Stimulated activated CD8-positive, alpha-beta memory T cell treated with anti-CD3 and anti-CD28 coated beads, Interleukin-15, amount 100 ng/mL, for 4 hours (primary cell): ENCODE measurements around the gene EPDR1.

Experiments
- DNase-seq, 2 donors: peaks; one replicate each; pipeline ENCODE4 v3.0.0-alpha.2; 2020; ENCODE audit warnings: low read depth in 2 of 2

EPDR1 gene

DNA sequence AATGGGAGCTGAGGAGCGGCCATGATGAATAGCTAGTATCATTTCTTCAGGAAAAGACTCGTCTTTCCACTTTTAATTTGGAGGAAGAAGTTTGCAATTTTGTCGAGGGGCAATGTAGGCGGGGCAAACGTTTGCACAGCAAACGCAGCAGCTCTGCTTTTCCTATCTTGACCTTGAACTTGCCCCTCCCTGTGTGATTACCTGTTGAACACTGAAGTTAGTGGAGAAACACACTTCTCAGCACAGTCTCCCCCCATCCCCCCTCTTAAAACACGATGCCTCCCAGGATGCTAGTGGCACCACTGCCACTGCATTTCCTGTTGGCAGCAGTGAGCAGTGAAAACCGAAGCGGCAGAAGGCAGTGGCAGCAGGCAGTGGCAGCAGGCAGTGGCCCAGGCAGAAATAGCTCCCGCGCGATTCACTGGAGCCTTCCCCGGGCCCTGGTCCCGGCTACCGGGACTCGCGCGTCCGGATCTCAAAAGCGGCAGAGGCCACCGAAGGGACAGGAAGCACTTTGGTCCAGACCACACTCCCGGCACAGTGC, at the start of gene EPDR1:
Gene EPDR1 (plus strand): TSS at position 336 of the 544 bp plus-strand sequence. CDS start 300 bp downstream, outside the sequence.
- DNase-seq: no peak

DNA sequence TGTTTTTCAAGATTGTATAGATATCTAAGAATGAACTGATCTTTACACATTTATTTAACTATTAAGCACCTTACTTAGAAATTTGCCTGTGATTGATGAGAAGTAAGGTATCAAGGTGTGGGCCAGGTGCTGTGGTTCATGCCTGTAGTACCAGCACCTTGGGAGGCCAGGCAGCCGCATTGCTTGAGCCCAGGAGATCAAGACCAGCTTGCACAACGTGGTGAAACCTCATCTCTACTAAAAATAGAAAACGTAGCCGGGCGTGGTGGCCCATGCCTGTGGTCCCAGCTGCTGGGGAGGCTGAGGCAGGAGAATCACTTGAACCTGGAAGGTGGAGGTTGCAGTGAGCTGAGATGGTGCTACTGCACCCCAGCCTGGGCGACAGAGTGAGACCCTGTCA, 38.4 kb upstream of the EPDR1 start:
- DNase-seq: no peak

DNA sequence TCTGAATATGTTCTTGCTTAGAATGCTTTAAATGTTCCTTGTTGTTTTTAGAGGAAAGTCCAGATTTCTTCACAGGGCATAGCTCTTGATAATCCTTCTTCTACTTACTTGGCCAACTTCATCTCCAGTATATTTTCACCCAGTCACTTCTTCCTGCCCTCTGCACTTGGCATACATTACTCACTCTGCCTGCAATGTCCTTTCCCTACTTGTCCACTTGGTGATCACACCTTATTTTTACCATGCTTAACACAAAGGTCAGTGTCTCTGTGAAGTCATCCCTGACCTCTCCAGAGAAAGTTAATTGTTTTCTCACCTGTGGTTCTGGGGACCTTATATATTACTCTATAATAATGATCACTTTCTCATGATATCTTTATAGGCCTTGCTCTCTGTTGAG, 27.1 kb upstream of the EPDR1 start:
- no peak for DNase-seq

DNA sequence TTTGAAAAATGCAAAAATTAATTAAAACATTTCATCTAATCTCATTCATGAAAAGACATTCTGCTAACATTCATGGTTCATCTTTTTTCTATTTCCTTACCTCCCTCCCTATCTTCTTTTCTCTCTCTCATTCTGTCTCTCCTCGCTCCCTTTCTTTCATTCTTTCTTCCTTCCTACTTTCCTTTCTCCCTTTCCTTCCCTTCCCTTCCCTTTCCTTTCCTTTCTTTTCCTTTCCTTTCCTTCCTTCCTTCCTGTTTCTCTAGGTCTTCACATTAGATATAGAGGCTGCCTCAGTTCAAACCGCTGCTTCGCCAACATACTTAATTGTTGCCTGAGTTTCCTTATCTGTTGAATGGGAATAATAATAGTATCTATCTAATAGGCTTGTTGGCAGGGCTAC, 25.8 kb upstream of the EPDR1 start:
- DNase-seq: no peak

DNA sequence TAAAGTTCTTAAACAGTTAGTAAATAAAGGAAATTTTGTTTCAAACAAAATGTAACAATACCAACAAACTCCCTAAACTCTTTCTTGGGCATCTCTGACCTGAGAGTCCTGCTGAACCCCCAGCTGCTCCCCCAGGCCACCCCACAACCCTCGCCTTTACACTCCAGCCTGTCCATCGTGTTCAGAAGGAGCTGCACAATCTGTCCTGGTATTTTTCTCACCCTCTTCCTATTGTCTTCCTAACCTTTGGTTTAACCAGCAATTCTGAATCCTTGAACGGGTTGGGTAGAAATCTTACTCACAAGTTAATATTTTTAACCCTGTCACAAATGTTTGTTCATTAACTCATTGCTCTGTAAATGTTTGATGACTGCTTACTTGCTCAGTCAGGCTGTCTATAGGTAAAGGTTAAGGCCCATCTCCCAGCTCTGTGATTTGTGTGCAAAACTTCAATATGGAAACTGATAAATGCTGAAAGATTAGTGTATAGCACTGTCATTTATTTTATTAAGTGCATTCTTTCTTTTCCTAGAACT, 20.7 kb upstream of the EPDR1 start:
- DNase-seq: no peak

DNA sequence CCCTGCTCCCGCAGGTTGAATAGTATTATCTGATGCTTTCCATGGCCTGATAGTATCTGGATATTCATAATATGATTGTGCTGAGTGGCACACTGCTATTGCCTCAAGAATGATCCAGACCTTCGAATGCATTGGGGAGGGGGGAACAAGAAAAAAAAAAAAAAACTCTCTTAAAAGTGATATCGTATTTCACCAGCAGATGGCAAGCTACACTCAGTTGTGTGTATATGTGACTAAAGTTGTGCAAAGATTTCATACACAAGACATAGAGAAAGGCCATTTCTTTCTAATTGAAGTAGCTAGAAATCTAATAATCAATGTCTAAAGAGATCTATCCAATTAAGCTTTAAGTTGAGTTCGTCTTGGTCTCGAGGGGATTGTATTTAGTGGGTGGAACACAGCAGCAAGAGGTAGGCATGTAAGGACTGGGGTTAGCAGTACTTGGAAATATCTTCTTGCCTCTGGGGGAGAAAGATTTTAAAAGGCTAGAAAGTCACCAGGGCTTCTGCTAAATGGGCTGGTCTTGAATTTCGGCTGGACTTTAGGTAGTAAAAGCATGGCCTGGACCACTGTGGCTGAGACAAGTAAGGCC, 19.1 kb upstream of the EPDR1 start:
- DNase-seq: no peak

DNA sequence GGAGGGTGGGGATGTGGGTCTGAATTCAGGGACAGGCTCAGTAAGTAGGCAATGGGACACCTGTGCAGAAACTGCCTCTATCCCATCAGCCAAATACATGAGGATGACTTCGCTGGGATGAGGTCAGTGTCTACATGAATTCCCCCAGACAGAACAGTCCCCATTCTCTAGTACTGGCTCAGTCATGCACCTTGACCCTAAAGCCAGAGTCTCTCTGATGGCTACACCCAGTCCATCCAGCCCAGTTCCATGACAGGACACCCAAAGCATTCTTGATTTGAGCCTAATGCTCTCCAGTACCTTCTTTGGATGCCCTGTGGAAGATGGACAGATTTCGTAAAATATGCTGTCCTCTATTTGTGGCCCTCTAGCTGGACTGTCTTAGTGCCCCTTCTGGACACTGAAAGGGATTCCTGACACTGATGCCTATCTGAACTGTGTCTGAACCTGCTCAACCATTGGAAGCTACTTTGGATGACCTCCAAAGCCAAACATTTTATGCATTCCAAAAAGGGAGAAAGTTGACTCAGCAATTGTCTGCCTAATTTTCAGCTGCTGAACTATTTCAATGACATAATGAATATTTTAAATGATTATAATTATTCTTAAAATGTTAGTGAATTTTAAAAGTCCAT, 18.4 kb upstream of the EPDR1 start:
- DNase-seq: no peak

DNA sequence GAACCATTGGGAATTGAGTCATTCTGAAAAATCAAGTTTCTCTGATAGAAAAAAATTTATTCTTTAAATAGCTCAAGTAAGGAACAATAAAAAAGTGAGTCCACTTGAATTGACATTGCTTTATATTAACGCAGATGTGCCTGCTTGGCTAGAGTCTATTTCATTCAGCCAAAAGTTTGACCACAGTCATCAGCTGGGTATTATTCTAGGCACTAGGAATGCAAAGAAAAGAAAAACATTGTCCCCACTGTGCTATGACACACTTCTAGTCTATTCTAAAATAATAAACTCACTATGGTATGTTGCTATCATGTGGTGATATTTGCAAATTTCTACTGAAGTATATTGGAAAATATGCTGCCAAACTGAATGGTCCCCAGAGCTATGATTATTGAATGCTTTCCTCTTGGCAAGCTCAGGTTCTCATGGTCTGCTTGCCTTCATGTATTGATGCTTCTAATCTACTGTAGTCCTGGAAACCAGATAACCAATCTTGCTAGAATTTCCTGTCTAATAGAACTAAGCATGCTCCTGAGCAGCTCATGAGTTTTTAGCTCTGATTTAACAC, 12.1 kb upstream of the EPDR1 start:
- DNase-seq: no peak

DNA sequence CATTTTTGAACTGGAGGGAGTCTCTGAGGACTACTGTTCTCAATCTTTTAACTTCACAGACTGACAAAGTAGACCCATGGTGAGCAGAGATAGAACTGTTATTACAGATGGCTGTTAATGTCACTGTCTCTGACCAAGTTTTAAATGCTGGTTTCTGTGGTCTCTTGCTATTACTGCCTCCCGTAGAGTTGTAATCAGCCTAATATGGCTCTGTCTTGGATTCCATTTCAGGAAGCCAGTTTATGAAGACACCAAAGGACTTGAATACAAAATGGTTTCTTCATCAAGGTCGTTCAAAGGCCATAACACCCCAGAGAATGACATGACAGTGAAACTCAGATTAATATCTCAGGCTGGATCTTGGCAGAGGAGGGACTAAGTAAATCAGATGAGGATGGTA, 7.7 kb upstream of the EPDR1 start:
- no peak for DNase-seq

DNA sequence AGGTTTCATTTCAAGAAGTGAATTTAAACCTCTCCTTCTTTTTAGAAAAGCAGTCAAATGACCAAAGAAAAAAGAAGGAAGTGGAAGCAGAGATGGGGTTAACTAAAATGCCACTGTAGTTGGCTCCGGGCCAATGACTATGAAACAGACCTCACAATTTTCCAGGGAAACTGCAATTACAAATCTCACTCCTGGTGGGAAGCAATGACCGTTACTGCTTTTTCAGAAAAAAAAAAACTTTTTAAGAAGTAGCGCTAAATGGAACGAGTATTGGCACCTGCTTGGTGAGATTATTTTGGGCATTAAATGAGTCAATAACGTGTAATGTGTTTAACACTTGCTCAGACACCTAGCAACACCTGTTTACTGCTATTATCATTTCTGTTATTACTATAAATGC, 5.0 kb upstream of the EPDR1 start:
- DNase-seq: no peak

DNA sequence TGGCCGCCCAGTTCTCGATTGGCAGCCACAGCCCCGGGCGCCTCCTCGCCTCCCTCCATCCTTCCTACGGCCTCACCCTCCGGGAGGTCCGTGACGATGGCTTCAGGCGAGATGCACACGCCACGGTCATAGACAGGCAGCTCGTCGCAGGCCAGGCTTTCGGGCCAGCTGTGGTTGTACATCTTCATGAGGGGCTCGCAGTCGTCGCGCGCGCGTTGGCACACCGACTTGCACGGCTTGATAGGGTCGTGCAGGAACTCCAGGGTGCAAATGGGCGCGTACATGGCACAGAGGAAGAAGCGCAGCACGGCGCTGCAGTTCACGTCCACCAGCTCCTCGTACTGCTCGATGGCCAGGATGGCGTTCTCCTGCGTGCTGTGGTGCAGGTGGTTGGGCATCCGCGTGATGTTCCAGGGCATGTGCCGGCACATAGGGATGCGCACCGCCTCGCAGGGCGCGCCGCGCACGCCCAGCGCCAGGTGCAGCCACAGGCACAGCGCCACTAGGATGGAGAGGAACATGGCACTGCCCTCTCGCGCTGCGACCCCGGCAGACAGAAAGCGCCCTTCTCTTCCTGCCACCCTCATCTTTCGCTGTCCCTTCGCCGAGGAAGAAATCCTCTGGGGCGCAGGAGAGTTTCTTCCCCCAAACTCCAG, 4.3 kb upstream of the EPDR1 start:
- DNase-seq: no peak

DNA sequence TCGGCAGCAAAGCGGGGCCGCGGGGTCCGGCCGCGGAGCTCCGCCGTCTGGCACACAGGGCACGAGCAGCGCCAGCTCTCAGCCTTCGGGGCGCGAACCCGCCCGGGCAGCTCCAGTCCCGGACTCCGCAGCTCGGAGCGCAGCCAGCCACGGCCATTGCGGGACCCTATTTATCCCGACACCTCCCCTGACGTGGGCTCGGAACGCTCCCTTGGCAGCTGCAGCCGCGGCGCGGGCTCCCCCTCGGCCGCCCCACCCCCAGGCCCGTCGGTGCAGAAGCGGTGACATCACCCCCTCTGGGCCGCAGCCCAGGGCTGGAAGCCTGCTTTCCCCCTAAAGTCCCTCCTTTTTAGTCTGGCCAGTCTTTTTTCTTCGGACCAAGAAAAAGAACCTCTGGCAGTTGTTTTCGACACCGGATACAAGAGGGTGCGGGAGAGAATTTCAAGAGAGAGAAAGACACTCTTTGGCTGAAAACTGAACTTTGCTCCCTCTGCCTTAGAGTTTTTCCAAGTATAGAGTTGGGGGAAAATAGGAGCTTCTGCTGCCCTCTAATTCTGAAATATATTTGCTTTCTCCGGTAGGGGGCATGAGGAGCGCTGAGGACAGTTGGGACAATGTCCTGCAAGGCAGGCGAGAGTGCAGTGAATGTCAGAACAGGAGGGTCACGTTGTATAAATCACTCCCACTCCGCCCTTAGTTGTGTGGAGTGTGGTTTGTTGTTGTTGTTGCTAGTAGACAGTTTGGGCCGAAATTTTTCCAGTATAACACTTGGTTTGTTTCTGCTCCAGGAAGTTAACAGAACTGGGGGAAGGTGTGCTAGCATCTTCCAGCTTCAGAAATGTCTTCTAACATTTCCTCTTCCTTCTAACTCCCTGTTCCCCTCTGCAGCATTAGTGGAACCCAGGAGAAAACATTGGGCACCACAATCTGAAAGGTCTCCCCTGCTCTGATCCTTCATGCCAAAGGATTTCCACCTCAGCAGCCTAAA, 3.5 kb upstream of the EPDR1 start, which contains the start of gene SFRP4:
Gene SFRP4 (minus strand): TSS at position 145 of the 988 bp plus-strand sequence. CDS start 280 bp downstream, outside the sequence.
- DNase-seq: no peak

DNA sequence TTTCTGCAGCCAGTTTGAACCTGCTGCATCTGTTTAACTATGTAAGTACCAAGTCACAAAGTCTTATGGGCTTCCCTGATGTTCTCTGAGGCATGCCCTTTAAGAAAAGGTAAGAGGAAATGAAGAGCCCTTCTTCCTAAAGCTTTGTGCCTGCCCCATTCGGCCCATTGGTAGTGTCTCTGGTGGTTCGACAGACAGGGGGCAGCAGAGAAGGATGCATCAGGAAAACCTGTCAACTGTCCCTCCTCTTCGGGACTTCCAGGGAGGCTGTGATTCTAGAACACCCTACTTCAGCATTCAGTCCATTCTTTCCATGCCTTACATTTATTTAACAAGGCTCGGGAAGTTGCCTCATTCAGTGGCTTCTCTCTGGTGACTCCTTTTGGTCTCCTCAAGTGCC, 1.9 kb upstream of the EPDR1 start:
- DNase-seq: no peak

DNA sequence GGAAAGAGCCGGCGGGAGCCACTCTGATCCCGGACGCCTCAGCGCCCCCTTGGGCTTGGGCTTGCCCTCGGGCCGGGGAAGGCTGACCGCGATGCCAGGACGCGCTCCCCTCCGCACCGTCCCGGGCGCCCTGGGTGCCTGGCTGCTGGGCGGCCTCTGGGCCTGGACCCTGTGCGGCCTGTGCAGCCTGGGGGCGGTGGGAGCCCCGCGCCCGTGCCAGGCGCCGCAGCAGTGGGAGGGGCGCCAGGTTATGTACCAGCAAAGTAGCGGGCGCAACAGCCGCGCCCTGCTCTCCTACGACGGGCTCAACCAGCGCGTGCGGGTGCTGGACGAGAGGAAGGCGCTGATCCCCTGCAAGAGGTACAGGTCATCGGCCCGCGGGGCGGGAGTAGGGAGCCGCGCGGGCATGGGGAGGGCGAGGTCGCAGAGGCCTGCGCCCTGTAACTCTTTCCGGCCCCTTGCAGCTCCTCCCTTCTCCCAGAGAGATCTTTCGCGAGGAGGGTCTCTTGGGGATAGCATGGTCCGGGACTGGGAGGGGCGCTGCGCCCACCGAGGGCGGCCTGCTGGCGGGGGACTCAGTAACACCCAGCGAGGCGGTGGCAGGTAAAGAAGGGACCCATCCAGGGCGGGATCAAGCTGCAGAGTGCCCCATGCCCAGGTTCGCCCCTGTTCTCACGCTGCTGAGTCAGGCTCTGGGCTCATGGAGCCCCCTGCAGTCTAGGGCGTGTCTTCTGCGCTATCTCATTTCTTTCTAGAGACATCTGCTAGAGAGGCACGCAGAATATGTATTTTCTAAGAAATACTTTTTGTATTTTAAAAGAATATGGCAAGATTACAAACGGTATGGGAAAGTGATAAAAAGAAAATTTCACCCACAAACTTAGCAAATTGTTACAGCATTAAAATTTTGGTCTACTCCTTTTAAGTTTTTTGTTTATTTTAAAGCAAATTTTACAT, 687 bp downstream of the EPDR1 start:
- DNase-seq: no peak

DNA sequence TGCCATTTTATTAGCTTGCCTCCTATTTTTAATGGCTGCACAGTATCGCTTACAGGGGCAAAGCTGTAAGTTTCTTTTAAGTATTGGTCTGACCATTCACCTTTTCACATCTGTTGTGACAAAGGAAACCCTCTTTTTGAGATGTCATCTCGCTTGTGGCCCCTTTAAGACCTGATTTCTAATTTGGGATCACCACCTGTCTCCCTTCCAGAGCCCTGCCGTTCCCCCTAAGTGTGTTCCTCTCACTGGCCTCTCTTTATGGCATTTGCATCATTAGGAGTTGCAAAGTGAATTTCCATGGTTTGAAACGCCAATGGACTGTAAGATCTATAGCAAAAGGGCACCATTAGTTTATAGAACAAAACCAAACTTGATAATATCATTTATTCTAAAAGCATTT, 1.4 kb downstream of the EPDR1 start:
- DNase-seq: no peak

DNA sequence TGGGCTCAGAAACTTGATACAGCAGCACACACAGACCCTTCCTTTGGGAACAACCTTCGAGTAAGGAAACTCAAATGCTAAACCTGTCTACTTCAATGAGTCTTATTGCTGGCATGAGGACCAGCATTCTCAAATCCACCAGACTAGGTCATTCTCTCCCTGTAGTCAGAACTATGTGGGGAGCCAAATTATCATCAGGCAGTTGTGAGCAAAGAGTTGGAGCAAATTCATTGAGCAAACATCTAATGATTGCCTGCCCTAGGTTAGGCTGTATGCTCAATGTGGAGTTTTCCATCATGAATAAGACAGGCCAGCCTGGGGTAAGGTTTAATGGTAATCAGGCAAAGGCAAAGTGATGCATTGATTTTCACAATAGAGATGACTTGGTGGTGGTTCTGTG, 3.6 kb downstream of the EPDR1 start:
- DNase-seq: no peak

DNA sequence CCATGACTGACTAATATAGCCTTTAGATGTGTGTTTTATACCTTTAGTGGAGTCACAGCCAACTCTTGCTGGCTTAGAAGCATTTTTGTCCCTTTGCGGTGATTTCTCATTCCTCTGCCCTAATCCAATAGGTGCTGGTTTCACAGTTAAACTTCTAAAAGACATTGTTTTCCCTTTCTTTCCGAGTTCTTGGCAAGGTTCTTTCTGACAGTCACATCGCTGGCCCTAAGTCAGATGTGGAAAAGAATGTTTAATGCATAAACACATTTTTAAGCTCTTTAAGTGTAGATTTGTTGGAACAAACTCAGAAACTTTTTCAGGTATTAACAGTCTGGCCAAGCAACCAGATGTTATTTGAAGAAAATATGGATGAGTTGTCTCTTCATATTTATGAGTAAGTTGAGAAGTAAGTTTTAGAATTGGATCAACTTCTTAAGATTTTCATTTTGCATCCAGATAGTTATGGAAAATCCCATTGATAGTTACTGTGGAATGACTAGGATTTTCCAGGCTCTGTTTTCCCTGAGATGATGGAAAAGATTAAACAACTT, 4.1 kb downstream of the EPDR1 start:
- DNase-seq: no peak

DNA sequence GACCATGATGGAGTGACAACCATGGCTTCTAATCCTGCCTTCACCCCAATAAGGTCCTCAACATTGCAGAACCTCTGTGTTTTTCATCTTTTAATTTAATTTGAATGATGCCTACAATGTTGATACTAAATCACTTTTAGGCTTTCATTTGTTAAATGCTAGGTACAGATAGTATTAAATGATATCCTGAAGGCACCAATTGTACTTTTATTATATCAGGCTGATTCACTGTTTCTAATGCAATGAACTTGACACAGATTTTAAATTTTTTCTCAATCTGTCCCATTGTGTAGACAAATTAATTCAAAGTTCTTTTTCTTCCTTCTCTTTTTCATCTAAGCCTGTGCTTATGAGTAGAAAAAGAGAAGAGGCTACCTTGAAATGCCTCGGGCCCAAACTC, 5.2 kb downstream of the EPDR1 start:
- DNase-seq: no peak

DNA sequence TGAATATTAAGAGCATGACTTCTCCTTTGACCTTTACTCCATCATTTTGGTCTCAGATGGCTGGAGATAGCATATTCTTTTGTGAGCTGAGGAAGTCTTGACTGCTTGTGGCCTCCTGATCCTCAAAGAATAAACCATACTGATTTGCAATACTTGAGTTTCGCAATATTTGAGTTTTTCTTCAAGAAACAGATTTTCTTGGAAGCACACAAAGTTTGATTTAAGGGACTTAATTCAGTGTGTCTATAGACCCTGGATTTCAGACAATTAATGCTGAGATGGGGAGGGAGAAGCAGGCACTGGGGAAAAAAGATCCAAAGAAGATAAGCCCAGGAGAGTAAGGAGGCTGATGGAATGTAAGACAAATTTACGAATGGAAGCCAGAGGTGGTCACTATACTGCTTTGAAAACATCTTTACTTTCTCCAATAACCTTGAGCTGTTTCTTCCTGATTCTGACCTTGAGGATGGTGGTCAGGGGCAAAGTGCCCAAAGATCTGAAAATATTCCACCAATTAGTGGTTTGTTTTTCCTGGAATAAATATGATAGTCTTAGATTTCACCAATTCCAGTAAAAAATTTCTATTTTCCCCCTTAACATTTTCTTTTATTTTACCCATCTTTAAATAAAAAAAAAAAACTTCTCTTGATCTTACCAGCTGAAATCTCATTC, 7.5 kb downstream of the EPDR1 start:
- DNase-seq: no peak
